CD4-positive, alpha-beta T cell treated with Interleukin-15 for 1 hour (primary cell): ENCODE results near the gene CRYGS.
"Not testable (repeated sequence)": the region's sequence is repeated elsewhere in the genome, so short reads cannot be mapped to it uniquely, and the experiment has no call there.

Experiments used
- DNase-seq: peaks from one replicate; pipeline ENCODE4 v3.0.0-alpha.2; 2020

Gene CRYGS

GRCh38 chr3:186544281-186544680 is at the start of gene CRYGS:
Gene CRYGS, minus strand, starts transcription at chr3:186544380. Its CDS starts 54 bp downstream, at chr3:186544326.
- DNase-seq = no peak

- no peak for DNase-seq
Observed at GRCh38 chr3:186593862-186594261, 49.7 kb upstream of the CRYGS start.

DNA sequence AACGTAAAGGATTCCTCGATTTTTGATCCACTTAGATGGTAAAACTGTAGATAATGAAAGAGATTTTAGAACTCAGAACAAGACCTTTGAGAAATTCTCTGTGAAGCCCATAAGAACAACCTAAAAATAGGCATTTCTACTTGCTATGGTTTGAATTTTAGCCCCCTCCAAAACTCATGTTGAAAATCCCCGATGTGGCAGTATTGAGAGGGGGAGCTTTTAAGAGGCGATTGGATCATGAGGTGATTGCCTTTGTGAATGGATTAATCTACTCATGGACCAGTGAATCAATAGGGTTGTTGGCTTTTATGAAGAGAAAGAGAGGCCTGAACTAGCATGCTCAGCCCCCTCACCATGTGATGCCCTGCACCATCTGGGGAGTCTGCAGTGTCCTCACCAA is 48.5 kb upstream of the CRYGS start:
- DNase-seq = no peak

DNA sequence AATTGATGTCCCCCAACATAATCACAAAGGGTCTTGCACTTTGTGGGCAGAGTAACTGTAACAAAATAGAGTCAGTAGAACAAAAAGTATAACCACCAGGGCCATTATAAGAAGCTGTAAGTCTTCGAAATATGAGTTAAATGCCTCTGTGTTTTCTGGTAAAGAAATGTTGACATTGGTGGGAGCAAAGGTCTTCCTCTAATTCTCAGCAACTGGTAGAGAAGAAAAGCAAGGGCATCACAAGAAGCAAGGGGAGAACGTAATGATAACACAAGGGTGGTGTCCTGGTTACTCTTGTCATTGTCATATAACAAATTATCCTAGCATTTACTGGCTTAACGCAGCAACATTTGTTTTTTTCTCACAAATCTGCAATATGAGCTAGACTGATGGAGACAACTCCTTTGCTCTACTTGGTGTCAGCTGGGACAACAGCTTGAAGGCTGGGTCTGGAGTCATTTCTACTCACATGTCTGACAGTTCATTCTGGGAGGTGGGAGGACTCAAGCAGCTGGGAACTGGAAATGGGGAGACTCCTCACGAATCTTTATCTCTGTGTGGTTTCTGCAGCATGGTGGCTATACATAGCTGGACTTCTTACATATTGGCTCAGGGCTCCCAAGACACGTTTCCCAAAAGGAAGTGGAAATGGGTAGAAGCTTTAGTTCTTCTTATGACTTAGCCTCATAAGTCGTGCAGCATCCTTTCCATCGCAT is 46.6 kb upstream of the CRYGS start:
- DNase-seq = no peak

DNA sequence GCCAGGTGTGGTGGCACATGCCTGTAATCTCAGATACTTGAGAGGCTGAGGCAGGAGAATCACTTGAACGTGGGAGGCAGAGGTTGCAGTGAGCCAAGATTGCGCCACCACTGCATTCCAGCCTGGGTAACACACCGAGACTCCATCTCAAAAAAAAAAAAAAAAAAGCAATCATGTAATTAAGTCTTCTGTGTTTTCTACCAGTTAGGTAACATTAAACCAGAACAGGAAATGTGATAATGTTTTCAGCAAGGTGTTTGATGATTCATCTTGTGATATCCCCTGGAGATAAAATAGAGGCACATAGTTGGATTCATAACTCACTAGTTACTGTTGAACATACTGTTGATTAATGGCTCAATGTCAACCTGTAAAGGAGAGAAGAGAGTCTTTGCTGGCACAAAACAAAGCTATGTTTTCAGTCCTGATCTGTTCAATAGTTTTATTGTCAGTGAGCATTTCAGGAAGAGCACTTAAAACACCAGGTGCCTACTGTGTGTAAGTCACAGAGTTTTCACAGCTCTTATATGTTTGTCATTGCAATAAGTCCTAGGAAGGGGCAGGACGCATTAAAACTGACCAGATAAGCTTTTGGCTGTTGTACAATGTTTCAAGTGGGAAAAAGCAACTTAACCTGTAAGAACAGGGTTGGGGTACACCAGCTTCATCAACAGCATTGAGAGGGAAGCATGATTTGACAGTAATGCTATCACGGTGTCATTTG is 45.8 kb upstream of the CRYGS start:
- DNase-seq = no peak

GRCh38 chr3:186589121-186589520 is 44.9 kb upstream of the CRYGS start:
- no peak for DNase-seq

- DNase-seq = no peak
Observed at GRCh38 chr3:186588632-186589031, 44.5 kb upstream of the CRYGS start.

GRCh38 chr3:186587183-186587582 is 43.0 kb upstream of the CRYGS start:
- no peak for DNase-seq

DNA sequence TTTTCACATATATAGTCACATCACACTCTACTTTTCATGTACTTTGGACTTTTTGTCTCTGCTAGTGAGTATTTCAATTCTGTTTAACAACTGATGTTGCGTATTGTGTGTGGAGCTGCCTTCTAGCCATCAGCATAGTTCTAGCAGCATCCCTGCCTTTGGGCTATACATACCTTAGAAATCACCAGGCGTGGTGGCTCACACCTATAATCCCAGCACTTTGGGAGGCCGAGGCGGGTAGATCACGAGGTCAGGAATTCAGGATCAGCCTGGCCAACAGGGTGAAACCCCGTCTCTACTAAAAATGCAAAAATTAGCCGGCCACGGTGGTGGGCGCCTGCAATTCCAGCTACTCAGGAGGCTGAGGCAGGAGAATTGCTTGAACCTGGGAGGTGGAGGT is 42.1 kb upstream of the CRYGS start:
- not testable (repeated sequence) for DNase-seq

DNA sequence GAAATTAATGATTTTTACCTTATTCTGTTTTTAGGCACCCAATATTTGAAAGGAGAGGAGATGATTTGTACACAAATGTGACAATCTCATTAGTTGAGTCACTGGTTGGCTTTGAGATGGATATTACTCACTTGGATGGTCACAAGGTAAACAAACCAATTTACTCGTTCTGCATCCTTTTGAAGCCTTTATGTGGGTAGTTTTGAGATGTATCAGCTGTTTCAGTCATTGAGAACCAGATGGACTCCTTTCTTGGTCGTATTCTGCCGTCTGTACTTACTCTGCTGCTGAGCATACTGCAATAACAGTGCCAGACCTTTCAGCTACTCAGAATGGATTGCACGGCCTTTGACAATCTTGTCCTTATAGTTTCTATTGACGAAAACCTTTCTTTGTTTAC is 39.7 kb upstream of the CRYGS start:
- no peak for DNase-seq

GRCh38 chr3:186582541-186582940 is 38.4 kb upstream of the CRYGS start:
- no peak for DNase-seq

- DNase-seq = no peak
Observed at GRCh38 chr3:186580785-186581184, 36.6 kb upstream of the CRYGS start.

DNA sequence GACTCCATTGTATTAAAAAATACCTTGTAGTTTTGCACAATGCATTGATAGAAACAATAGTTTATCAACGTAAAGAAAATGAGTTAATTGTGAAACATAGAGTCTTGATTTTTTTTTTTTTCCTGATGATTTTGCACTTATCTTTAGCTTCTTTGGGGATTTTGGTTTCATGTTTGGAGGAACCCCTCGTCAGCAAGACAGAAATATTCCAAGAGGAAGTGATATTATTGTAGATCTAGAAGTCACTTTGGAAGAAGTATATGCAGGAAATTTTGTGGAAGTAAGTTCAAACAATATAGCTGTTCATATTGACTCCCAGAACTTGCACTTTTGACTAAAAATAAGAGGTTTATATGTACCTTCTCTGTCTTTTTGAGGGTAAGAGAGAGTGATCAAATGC is 33.3 kb upstream of the CRYGS start:
- DNase-seq = no peak

DNA sequence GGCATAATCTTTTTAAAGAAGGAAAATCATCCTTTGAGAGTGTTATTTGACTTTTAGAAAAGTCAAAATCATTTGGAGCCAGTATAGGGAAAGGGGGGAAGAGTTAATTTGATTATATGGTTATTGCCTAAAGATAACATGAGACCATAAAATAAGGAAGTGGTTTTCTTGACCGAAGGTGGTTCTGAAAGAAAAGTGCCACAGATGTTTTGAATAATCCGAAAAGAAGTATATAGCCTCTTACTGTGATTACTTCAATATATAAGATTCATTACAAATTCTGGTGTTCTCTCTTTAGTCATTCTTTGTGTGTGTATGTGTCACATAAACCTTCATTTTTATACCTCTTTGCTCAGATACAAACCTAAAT is 27.4 kb upstream of the CRYGS start:
- no peak for DNase-seq

DNA sequence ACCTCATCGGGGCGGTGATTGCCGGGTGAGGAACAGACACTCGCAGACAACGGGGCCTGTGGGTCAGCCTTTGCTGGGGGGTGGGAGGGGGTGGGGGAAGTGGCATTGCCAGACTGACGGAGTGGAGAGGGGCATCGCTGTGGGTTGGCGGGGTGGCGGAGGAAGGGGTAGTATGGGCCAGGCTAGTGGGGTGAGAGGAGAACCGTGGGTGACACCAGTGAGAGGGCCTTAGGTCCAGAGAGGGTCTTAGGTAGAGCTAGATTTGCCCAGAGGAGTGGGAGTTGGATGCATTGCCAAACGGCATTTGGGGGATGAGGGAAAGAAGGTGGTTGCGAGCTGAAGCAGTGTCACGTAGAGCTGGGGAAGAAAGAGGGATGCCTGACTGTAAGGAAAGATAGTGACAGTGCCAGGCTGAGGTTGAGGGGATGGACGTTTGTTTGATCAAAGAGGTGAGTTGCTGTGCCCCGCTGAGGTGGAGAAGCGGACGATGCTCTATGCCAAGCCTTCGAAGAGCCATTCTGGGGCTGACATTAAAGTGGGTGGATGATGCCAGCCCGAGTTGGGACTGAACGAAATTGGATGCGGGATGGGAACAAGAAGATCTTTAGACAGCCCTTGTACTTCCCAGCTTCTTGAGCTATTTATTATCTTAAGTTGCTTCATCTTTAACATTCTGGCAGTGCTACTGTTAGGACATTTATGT is 26.9 kb upstream of the CRYGS start:
- DNase-seq = no peak

GRCh38 chr3:186570096-186570940 is 26.1 kb upstream of the CRYGS start, which contains the start of gene DNAJB11:
Gene DNAJB11, plus strand, starts transcription at chr3:186570720. Its CDS starts 178 bp downstream, at chr3:186570898.
- peak; percentile 99 for DNase-seq

DNA sequence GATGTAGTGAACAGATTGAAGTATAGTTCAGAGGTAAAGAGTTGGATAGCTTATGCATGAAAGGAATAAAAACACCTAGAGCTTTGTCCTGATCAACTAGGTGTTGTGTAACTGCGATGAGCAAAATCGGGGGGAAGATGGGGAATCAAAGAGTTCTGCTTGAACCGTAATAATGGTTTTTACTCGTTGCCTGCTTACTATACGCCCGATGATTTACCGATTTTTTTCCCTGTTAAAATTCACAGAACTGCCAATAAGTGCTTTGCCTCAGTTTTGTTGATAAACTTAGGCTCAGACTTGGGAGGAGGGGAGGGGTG is 25.6 kb upstream of the CRYGS start:
- DNase-seq = no peak

DNA sequence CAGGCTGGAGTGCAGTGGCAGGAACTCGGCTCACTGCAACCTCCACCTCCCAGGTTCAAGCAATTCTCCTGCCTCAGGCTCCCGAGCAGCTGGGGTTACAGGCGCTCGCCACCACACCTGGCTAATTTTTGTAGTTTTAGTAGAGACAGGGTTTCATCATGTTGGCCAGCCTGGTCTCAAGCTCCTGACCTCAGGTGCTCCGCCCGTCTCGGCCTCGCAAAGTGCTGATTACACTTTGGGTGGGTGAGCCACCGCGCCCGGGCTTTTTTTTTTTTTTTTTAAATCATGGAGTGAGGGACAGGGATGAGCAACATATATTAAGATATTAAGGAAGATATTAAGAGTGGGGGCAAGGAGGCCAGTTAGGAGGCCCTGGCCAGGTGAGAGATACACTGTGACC is 25.2 kb upstream of the CRYGS start:
- not testable (repeated sequence) for DNase-seq

DNA sequence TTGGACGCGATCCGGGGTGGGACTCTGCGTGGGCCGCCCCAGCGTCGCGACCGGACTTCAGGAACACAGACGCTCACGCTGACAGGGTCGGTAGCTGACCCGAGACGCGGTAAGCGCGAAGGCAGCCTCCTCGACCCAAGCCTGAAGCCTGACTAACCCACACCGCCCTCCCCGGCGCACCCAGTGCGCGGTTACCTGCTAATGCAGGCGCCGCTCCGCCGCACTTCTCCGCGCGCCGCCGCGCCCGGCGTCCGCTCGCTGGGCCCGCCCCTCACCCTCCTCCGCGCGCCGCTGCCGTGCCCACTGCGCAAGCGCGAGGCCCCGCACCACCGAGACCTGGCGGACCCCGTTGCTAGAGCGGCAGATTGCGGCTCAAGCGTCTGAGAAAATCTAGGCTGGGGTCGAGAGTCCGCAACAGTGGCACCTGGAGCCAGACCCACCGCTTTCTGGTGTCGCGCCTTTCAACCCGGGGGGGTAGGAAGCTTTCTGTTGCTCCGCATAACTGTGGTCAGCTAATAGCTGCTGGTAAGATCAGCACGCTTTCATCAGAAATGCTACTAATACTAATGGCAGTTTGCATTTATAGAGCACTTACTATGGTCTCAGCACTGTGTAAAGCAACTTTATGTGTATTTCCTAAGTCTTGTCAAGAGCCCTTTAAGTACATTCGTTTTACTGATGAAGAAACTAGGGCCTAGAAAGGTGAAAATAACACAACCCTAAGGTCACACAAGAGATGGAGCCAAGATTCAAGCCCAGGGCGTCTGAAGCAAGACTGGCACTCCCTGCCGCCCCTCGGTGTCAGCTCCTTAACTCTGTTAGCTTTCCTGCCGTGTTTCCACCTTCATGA is 23.1 kb upstream of the CRYGS start, which contains the start of gene TBCCD1:
Gene TBCCD1 (minus strand): TSS at position 268 of the 850 bp plus-strand sequence. CDS start 3,010 bp downstream, outside the sequence.
- DNase-seq = peak; percentile 92

DNA sequence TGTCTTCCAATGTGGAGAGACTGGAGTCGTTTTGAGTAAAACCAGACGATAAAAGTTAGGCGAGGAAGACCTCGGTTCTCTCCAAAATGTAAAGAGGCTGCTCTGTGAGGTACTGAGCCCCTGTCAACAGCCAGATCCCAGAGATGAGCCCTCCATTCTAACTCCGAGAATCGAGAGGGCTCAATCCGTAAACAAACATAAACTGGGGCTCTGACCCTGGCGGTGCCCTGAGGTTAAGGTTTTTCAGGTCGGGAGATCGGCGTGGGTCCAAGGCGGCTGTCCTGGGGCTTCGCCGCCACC is 22.5 kb upstream of the CRYGS start:
- no peak for DNase-seq

GRCh38 chr3:186564586-186564985 is 20.4 kb upstream of the CRYGS start:
- no peak for DNase-seq

GRCh38 chr3:186552408-186553031 is 8.3 kb upstream of the CRYGS start:
- DNase-seq = no peak
